Measurements from ENCODE around the gene REEP1.

- no peak for TF ChIP-seq POLR2AphosphoS5 (IDR thresholded peaks at IDR 0.05)
- TF ChIP-seq POLR2A (IDR thresholded peaks at IDR 0.05): no peak
- TF ChIP-seq, protein P1, sequence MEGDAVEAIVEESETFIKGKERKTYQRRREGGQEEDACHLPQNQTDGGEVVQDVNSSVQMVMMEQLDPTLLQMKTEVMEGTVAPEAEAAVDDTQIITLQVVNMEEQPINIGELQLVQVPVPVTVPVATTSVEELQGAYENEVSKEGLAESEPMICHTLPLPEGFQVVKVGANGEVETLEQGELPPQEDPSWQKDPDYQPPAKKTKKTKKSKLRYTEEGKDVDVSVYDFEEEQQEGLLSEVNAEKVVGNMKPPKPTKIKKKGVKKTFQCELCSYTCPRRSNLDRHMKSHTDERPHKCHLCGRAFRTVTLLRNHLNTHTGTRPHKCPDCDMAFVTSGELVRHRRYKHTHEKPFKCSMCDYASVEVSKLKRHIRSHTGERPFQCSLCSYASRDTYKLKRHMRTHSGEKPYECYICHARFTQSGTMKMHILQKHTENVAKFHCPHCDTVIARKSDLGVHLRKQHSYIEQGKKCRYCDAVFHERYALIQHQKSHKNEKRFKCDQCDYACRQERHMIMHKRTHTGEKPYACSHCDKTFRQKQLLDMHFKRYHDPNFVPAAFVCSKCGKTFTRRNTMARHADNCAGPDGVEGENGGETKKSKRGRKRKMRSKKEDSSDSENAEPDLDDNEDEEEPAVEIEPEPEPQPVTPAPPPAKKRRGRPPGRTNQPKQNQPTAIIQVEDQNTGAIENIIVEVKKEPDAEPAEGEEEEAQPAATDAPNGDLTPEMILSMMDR (IDR thresholded peaks at IDR 0.05): no peak
- TF ChIP-seq EP300 (IDR thresholded peaks at IDR 0.05): no peak
Measured at GRCh38 chr2:86202336-86202692, 135.1 kb downstream of the REEP1 start.
